Ishikawa (cell line): ENCODE data around the gene PCMT1.

Experiments used
- CEBPB ChIP-seq: IDR thresholded peaks from 2 replicates; pipeline ENCODE4 v1.6.1; 2012
- CREB1 ChIP-seq: IDR thresholded peaks from 2 replicates; pipeline ENCODE4 v1.6.1; 2012; ENCODE audit warnings: low read depth
- EGR1 ChIP-seq: IDR thresholded peaks from 2 replicates; pipeline ENCODE4 v1.6.1; 2012
- EP300 ChIP-seq: IDR thresholded peaks from 2 replicates; pipeline ENCODE4 v1.6.1; 2012; ENCODE audit warnings: borderline replicate concordance
- FOXM1 ChIP-seq: IDR thresholded peaks from 2 replicates; pipeline ENCODE4 v1.6.1; 2012; ENCODE audit warnings: low read depth, borderline replicate concordance
- NFIC ChIP-seq: IDR thresholded peaks from 2 replicates; pipeline ENCODE4 v1.6.1; 2012
- RAD21 ChIP-seq: IDR thresholded peaks from 2 replicates; pipeline ENCODE4 v1.6.1; 2012; ENCODE audit warnings: low read depth
- TAF1 ChIP-seq: IDR thresholded peaks from 2 replicates; pipeline ENCODE4 v1.6.1; 2012; ENCODE audit warnings: low read depth, mild to moderate bottlenecking
- TCF12 ChIP-seq: IDR thresholded peaks from 2 replicates; pipeline ENCODE4 v1.6.1; 2012; ENCODE audit warnings: low read depth
- TEAD4 ChIP-seq: IDR thresholded peaks from 2 replicates; pipeline ENCODE4 v1.6.1; 2012
- YY1 ChIP-seq: IDR thresholded peaks from 2 replicates; pipeline ENCODE4 v1.6.1; 2012; ENCODE audit warnings: low read depth
- ZBTB7A ChIP-seq: IDR thresholded peaks from 2 replicates; pipeline ENCODE4 v1.6.1; 2012; ENCODE audit warnings: low read depth
- TF ChIP-seq, protein P1 (sequence below): IDR thresholded peaks from 2 replicates; pipeline ENCODE4 v1.6.1; 2012
- TF ChIP-seq, protein P2 (sequence below): IDR thresholded peaks from 2 replicates; pipeline ENCODE4 v1.6.1; 2012
- TF ChIP-seq, protein P3 (sequence below): IDR thresholded peaks from 2 replicates; pipeline ENCODE4 v1.6.1; 2012; ENCODE audit warnings: low read depth, mild to moderate bottlenecking

The PCMT1 gene

DNA sequence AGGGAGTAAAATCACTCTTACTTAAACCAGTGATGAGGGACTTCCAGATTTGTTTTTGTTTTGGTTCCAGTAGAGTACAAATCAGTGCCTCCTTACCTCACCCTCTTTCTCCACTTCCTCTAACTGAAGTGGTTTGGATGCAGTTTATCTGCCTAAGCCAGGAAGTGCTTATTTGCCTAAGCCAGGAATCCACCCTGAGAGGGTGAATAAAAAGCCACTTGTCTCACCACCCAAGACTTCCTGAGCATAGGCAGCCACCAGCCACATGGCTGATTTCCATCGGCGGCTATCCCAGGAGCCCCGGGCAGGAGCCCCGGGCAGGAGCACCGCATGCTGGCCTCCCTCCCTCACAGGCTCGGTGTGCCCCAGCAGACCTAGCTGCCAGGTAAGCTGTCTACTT is 102.6 kb downstream of the PCMT1 start:
- TF ChIP-seq TEAD4 (no peak), CREB1 (no peak), FOXM1 (no peak), EP300 (no peak), EGR1 (no peak), RAD21 (no peak), TCF12 (no peak), TAF1 (no peak), YY1 (no peak), CEBPB (no peak), ZBTB7A (no peak), NFIC (no peak)
- TF ChIP-seq, protein P1, sequence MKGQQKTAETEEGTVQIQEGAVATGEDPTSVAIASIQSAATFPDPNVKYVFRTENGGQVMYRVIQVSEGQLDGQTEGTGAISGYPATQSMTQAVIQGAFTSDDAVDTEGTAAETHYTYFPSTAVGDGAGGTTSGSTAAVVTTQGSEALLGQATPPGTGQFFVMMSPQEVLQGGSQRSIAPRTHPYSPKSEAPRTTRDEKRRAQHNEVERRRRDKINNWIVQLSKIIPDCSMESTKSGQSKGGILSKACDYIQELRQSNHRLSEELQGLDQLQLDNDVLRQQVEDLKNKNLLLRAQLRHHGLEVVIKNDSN, result no peak
- TF ChIP-seq, protein P2, sequence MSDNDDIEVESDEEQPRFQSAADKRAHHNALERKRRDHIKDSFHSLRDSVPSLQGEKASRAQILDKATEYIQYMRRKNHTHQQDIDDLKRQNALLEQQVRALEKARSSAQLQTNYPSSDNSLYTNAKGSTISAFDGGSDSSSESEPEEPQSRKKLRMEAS, result no peak
- TF ChIP-seq, protein P3, sequence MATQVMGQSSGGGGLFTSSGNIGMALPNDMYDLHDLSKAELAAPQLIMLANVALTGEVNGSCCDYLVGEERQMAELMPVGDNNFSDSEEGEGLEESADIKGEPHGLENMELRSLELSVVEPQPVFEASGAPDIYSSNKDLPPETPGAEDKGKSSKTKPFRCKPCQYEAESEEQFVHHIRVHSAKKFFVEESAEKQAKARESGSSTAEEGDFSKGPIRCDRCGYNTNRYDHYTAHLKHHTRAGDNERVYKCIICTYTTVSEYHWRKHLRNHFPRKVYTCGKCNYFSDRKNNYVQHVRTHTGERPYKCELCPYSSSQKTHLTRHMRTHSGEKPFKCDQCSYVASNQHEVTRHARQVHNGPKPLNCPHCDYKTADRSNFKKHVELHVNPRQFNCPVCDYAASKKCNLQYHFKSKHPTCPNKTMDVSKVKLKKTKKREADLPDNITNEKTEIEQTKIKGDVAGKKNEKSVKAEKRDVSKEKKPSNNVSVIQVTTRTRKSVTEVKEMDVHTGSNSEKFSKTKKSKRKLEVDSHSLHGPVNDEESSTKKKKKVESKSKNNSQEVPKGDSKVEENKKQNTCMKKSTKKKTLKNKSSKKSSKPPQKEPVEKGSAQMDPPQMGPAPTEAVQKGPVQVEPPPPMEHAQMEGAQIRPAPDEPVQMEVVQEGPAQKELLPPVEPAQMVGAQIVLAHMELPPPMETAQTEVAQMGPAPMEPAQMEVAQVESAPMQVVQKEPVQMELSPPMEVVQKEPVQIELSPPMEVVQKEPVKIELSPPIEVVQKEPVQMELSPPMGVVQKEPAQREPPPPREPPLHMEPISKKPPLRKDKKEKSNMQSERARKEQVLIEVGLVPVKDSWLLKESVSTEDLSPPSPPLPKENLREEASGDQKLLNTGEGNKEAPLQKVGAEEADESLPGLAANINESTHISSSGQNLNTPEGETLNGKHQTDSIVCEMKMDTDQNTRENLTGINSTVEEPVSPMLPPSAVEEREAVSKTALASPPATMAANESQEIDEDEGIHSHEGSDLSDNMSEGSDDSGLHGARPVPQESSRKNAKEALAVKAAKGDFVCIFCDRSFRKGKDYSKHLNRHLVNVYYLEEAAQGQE, result no peak

DNA sequence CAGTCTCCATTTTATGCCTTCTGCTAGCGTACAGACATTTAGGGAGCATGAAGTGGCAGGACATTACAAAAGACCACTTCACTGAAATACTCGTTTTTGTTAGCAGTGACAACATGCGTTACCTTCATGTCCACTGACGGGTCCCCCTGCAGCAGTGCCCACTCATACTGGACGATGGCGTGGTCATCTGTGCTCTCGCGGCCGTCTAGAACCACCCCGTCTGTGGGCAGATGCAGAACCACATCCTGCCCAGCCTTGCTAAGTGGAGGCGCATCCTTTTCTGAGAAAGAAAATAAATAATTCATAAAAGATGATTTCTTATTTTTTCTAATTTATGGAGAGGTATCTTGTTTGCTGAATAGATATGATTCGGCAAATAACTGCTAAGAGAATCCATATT is 103.3 kb downstream of the PCMT1 start:
- no peak for TF ChIP-seq ZBTB7A

DNA sequence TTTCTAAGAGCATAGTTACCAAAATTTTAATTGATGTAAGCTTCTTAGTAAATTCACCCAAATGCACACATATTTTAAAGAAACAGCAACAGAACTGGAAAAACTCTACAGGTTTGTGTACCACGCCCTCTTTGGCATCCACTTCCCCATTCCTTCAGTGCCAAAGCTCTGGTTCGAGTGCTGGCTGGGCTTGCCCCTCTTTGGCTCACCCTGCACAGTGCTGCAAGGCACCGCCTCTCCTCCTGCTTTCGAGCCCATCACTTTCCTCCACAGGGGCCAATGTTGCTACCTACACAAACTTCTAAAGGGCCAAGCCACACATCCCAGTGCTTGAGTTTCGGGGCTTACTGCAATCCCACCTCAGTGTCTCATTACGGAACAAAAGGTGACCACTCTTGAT is 105.0 kb downstream of the PCMT1 start:
- no peak for TF ChIP-seq FOXM1
- TF ChIP-seq EGR1, result no peak
- peak; percentile 56 for TF ChIP-seq TEAD4
- no peak for TF ChIP-seq CEBPB
- no peak for TF ChIP-seq YY1
- TF ChIP-seq, protein P1, result no peak
- TF ChIP-seq RAD21, result no peak
- no peak for TF ChIP-seq CREB1
- no peak for TF ChIP-seq EP300
- TF ChIP-seq, protein P2, result 0 out of 2 replicates have a peak, but pooled peaks have one; percentile 4
- TF ChIP-seq NFIC, result peak; percentile 59
- TF ChIP-seq TAF1, result no peak
- TF ChIP-seq ZBTB7A, result no peak
- TF ChIP-seq, protein P3, result no peak
- TF ChIP-seq TCF12, result no peak

DNA sequence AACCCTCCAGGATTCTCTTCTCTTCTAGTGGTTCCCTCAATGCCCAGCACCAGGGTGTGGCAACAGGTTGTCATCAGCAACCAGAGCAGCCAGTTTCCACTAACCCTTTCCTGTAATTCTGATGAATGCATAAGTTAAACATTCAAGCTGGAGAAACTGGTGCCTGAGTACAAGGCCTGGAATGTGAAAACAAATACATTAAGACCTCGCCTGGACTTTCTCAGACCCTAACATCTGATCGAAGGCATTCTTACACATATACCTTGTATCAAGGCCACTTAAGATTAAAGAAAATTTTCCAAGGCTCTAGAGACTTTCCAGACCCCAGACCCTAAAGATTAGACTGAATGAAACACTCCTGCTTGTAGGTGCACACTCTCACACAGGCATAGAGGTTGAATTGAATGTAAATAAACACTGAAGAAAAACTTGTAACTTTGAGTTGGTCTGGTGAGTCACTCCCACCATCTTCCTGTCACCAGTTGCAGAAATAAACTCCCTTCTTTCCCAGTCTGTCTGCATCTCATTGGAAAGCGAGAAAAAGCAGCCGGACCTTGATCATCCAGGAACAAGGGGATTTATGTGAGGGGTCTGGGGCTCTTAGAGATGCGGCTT is 105.6 kb downstream of the PCMT1 start:
- TF ChIP-seq, protein P2, result no peak
- TF ChIP-seq CREB1 (no peak), NFIC (no peak), YY1 (no peak), ZBTB7A (0 out of 2 replicates have a peak, but pooled peaks have one; percentile 46), EP300 (peak; percentile 20; the same call in 1 of the 2 replicates), RAD21 (no peak), CEBPB (no peak; the same call in 1 of the 2 replicates), TCF12 (0 out of 2 replicates have a peak, but pooled peaks have one; percentile 40), FOXM1 (no peak), TAF1 (no peak), EGR1 (no peak), TEAD4 (peak; percentile 82)
- TF ChIP-seq, protein P3, result no peak
- TF ChIP-seq, protein P1, result no peak
